ENCODE results near the gene RAPGEF1. TPM values are rescaled to one million over a fixed set of nuclear protein-coding genes. Genes with fewer than 3 reads are reported as not detected.

RAPGEF1 gene
- total and polyA plus RNA-seq, 9 of the 15 experiments (the other 6 are each of a cell fraction or from before 2014, with no cell fraction given), result 0.06 to 44.1 (median 19.9) TPM

DNA sequence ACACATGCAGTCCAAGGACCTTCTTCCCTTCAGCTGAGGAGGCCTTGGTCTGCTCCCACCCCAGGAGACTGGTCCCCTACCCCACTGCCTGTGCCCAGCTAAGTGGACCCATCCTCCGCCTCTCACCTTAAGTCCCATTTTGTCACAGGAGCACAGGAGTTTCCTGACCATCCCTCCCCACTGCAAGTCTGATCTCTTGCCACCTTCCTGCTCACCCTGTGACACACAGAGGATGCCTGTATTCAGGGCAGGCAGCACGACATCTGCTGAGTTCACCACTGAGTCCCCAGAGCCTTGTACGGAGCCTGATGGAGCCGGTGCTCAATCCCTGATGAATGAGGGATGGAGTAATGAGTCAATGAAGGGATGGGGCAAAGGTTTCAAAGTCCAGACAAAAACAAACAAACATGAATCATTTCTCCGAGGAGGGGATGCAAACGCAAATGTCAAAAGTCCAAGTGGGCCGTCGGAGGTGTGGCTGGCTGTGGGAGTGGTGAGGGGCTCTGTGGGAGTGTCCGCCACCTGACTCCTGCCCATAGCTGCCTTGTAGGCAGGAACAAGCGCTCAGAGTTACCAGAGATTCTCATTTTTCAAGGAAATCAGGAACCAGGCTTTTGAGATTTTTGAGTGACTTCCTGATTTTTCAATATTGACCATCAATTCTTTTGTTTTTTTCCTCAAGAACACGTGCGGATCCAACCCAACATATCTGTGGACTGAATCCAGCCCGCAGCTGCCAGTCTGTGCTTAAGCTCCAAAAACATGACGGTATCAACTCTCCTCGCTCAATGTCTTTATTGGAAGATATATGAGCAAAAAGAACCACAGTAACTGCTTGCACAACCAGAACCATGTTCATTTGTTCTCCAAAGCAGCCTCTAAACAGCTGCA is 4.4 kb downstream of the RAPGEF1 start (continued):
- TF ChIP-seq NR0B1 (IDR thresholded peaks at IDR 0.05; ENCODE audit: partially characterized antibody) (no peak), ZNF444 (CRISPR knock-in tag; IDR thresholded peaks at IDR 0.05) (no peak), ZNF586 (CRISPR knock-in tag; conservative IDR thresholded peaks at IDR 0.05) (no peak), ATF7 (IDR thresholded peaks at IDR 0.05) (no peak), ZNF224 (CRISPR knock-in tag; IDR thresholded peaks at IDR 0.05) (no peak)
- TF ChIP-seq, protein P1, sequence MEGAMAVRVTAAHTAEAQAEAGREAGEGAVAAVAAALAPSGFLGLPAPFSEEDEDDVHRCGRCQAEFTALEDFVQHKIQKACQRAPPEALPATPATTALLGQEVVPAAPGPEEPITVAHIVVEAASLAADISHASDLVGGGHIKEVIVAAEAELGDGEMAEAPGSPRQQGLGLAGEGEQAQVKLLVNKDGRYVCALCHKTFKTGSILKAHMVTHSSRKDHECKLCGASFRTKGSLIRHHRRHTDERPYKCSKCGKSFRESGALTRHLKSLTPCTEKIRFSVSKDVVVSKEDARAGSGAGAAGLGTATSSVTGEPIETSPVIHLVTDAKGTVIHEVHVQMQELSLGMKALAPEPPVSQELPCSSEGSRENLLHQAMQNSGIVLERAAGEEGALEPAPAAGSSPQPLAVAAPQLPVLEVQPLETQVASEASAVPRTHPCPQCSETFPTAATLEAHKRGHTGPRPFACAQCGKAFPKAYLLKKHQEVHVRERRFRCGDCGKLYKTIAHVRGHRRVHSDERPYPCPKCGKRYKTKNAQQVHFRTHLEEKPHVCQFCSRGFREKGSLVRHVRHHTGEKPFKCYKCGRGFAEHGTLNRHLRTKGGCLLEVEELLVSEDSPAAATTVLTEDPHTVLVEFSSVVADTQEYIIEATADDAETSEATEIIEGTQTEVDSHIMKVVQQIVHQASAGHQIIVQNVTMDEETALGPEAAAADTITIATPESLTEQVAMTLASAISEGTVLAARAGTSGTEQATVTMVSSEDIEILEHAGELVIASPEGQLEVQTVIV (CRISPR knock-in tag; IDR thresholded peaks at IDR 0.05; ENCODE audit: borderline replicate concordance), result no peak
- TF ChIP-seq, protein P2, sequence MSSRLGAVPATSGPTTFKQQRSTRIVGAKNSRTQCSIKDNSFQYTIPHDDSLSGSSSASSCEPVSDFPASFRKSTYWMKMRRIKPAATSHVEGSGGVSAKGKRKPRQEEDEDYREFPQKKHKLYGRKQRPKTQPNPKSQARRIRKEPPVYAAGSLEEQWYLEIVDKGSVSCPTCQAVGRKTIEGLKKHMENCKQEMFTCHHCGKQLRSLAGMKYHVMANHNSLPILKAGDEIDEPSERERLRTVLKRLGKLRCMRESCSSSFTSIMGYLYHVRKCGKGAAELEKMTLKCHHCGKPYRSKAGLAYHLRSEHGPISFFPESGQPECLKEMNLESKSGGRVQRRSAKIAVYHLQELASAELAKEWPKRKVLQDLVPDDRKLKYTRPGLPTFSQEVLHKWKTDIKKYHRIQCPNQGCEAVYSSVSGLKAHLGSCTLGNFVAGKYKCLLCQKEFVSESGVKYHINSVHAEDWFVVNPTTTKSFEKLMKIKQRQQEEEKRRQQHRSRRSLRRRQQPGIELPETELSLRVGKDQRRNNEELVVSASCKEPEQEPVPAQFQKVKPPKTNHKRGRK (tag; IDR thresholded peaks at IDR 0.05), result no peak
